K562 (cell line): ENCODE results near the gene CCDC127. TPM values are rescaled to one million over a fixed set of nuclear protein-coding genes. Genes with fewer than 3 reads are reported as not detected.

Source experiments
- MGA ChIP-seq: fragments of 450-650 bp; IDR thresholded peaks from 2 replicates; pipeline ENCODE4 v1.6.1; 2016; ENCODE audit warnings: mild to moderate bottlenecking, moderate library complexity
- polyA plus RNA-seq, 8 experiments: library from polyadenylated mRNA; depleted of rRNA in 4 of 8; stranded (reverse) in 5 of 8; unstranded in 3 of 8; fragments of >200 nt; fragmentation: Nextera tagmentation in 2 of 8; fragmentation: Illumina TruSeq in 1 of 8; extraction: Ambion mirVana in 2 of 8; extraction: Trizol in 1 of 8; gene quantifications; 2 replicates each; pipeline versions ENCODE4 v1.2.1 to v1.2.3, GENCODE V29; 2011 to 2014; ENCODE audit warnings: inconsistent platforms in 1 of 8, missing spikeins in 1 of 8
- total RNA-seq, 7 experiments: library from RNA; depleted of rRNA in 6 of 7; stranded (reverse); fragments of >200 nt in 6 of 7; fragmentation: Illumina TruSeq in 2 of 7; extraction: Trizol in 2 of 7; gene quantifications; 2 replicates each; pipeline versions ENCODE4 v1.2.1 to v1.2.3, GENCODE V29; 2011 to 2021; ENCODE audit warnings: low replicate concordance in 1 of 7

The CCDC127 gene
- total and polyA plus RNA-seq, 9 of the 15 experiments (the other 6 are each of a cell fraction or from before 2014, with no cell fraction given): 2.7 to 4.5 (median 4.1) TPM

DNA sequence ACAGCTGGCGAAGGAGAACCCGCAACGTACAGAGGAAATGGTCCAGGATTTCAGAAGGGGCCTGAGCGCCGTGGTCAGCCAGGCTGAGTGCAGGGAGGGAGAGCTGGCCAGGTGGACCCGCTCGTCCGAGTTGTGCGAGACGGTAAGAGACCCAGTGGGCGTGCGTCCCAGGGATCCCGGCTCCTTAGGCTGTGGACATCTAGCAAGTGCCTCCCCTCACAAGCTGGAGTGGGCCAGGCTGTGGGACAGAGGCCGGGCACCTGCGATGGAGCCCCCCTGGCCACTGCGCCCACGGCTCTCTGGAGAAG is 56.2 kb downstream of the CCDC127 start (continued):
- TF ChIP-seq MGA: no peak
